ENCODE measurements around the gene RAB3D.
"Not testable (repeated sequence)": the region's sequence is repeated elsewhere in the genome, so short reads cannot be mapped to it uniquely, and the experiment has no call there.

Gene RAB3D

GRCh38 chr19:11339254-11340098, at the start of gene RAB3D:
Gene RAB3D, minus strand, starts transcription at chr19:11339657. Its CDS starts 2,258 bp downstream, at chr19:11337399.
- DNase-seq, result peak; percentile 55 to 88

- DNase-seq, result no peak
Observed at GRCh38 chr19:11387162-11388034, 47.9 kb upstream of the RAB3D start.

GRCh38 chr19:11384778-11385129, 45.3 kb upstream of the RAB3D start:
- DNase-seq, result no peak

- no peak for DNase-seq
Observed at GRCh38 chr19:11383706-11384048, 44.2 kb upstream of the RAB3D start.

- DNase-seq, result peak; percentile 49 to 53
Observed at GRCh38 chr19:11382898-11383705, 43.6 kb upstream of the RAB3D start.

- peak; percentile 82 to 97 for DNase-seq
Observed at GRCh38 chr19:11380653-11381537, 41.4 kb upstream of the RAB3D start.

GRCh38 chr19:11379857-11380350, 40.4 kb upstream of the RAB3D start:
- DNase-seq, result no peak

- not testable (repeated sequence) for DNase-seq
Observed at GRCh38 chr19:11379269-11379845, 39.9 kb upstream of the RAB3D start.

- DNase-seq, result peak in 1 of 2 experiments; percentile 49
Observed at GRCh38 chr19:11378319-11379189, 39.1 kb upstream of the RAB3D start.

- no peak for DNase-seq
Observed at GRCh38 chr19:11377756-11378155, 38.3 kb upstream of the RAB3D start.

- DNase-seq, result peak in 1 of 2 experiments; percentile 37
Observed at GRCh38 chr19:11377237-11377636, 37.8 kb upstream of the RAB3D start.

GRCh38 chr19:11375143-11375948, 35.9 kb upstream of the RAB3D start:
- no peak for DNase-seq

- DNase-seq, result peak; percentile 98 to 100
Observed at GRCh38 chr19:11374433-11375142, 35.1 kb upstream of the RAB3D start, which contains the start of gene SWSAP1. Gene SWSAP1, plus strand, starts transcription at chr19:11374666. Its CDS starts 15 bp downstream, at chr19:11374681.

- no peak for DNase-seq
Observed at GRCh38 chr19:11373885-11374432, 34.5 kb upstream of the RAB3D start.

- no peak for DNase-seq
Observed at GRCh38 chr19:11373166-11373884, 33.9 kb upstream of the RAB3D start.

- DNase-seq, result no peak
Observed at GRCh38 chr19:11370744-11371143, 31.3 kb upstream of the RAB3D start.

GRCh38 chr19:11367528-11367927, 28.1 kb upstream of the RAB3D start:
- DNase-seq, result no peak
